ENCODE data around the gene MPC2. TPM values are rescaled to one million over a fixed set of nuclear protein-coding genes. Genes with fewer than 3 reads are reported as not detected.

Gene MPC2
- polyA plus RNA-seq, 1 experiment = 70.0 TPM

DNA sequence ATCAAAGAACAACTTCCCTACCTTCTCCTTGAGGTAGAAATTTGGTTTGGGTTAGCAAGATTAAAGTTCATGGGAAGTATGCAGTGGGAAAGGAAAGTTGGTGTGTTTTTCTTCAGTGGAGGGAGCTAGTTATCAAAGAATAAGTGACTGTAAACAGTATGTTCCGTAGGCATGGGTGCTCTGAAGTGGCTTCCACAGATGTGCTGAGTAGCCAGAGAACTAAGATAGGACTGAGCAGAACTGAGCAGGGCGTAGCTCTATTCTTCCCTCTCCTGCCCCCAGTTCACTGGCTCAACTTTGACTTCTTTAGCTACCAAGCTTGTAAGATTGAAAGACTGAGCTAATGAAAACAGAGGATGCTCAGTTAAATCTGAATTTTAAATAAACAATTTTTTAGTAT is 26.3 kb downstream of the MPC2 start:
- Histone ChIP-seq H3K27me3 (ENCODE audit: control insufficient read depth, insufficient read depth, low read length) (no peaks in the 10 kb centered on the region), H3K27ac (ENCODE audit: low read depth, low read length) (no peak overlapping the region), H3K4me3 (ENCODE audit: low read depth, low read length) (no peak overlapping the region), H3K9me3 (ENCODE audit: control insufficient read depth, insufficient read depth, low read length) (peaks cover 4% of the 10 kb centered on the region; the same call in 1 of the 2 replicates)
- CTCF ChIA-PET = interaction anchor here (0.8 to 1.4 kb wide), 2 partner anchors 11 to 195 kb away, joined by 3 read pairs; no protein-coding TSS in a partner anchor
- POLR2A ChIA-PET = interaction anchor here (0.9 kb wide), 1 partner anchor 26 kb away, joined by 3 read pairs; the partner anchor contains the start of genes DCAF6 and MPC2
- DNase-seq (ENCODE audit: low read depth, low spot score) = no peak
- TF ChIP-seq, protein P1, sequence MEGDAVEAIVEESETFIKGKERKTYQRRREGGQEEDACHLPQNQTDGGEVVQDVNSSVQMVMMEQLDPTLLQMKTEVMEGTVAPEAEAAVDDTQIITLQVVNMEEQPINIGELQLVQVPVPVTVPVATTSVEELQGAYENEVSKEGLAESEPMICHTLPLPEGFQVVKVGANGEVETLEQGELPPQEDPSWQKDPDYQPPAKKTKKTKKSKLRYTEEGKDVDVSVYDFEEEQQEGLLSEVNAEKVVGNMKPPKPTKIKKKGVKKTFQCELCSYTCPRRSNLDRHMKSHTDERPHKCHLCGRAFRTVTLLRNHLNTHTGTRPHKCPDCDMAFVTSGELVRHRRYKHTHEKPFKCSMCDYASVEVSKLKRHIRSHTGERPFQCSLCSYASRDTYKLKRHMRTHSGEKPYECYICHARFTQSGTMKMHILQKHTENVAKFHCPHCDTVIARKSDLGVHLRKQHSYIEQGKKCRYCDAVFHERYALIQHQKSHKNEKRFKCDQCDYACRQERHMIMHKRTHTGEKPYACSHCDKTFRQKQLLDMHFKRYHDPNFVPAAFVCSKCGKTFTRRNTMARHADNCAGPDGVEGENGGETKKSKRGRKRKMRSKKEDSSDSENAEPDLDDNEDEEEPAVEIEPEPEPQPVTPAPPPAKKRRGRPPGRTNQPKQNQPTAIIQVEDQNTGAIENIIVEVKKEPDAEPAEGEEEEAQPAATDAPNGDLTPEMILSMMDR (IDR thresholded peaks at IDR 0.05; ENCODE audit: low read depth, low read length) = no peak

DNA sequence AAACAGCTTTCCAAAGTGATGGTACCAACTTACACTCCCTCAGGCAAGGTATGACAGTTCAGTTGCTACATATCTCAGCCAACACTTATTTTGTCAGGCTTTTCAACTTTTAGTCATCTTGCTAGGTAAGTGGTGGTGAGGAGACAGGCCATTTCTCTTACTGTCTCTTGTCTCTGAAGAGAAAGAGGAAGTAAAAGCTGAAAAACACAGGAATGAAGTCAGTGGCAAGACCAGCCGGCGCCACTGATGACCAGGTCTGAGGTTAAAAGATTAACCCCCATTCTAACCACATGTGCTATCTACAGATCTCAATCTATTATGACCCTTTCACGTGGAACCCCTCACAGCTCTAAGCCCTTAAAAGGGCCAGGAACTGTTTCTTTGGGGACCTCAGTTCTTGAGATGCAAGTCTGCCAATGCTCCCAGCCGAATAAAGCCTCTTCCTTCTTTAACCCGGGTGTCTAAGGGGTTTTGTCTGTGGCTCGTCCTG is 27.1 kb downstream of the MPC2 start:
- H3K9me3 ChIP-seq (ENCODE audit: control insufficient read depth, insufficient read depth, low read length) = peaks cover 4% of the 10 kb centered on the region; the same call in 1 of the 2 replicates
- CTCF ChIA-PET = interaction anchor here (0.8 kb wide), 1 partner anchor 194 kb away, joined by 3 read pairs; no protein-coding TSS in a partner anchor
- POLR2A ChIA-PET = no interaction called here

DNA sequence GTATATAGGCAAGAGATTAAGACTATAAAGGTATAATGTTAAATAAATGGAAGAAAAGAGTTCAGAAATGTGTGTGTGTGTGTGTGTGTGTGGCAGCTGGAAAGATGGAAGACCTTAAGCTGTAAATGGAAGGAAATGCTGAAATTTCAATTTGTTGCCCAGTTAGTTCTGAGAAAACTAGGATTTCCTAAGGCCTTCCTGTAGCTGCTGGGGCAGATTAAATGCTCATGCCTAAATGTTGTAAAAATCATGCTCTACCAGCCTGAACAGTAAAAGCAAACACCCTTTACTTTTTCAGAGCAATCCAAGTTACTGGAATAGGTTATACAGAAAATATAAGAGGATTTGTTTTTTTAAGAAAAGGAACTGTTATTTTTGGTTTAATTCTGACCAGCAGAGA is 31.2 kb downstream of the MPC2 start:
- no peak overlapping the region for H3K4me3 ChIP-seq (ENCODE audit: low read depth, low read length)
- POLR2A ChIA-PET = interaction anchor here (1.9 kb wide), 1 partner anchor 30 kb away, joined by 12 read pairs; the partner anchor contains the start of genes DCAF6 and MPC2
- TF ChIP-seq, protein P1 (IDR thresholded peaks at IDR 0.05; ENCODE audit: low read depth, low read length) = no peak
- H3K9me3 ChIP-seq (ENCODE audit: control insufficient read depth, insufficient read depth, low read length) = peaks cover 4% of the 10 kb centered on the region; the same call in 1 of the 2 replicates
- DNase-seq (ENCODE audit: low read depth, low spot score) = no peak
- no peaks in the 10 kb centered on the region for H3K27me3 ChIP-seq (ENCODE audit: control insufficient read depth, insufficient read depth, low read length)
- CTCF ChIA-PET = interaction anchor here (1.1 kb wide), 2 partner anchors 32 to 103 kb away, joined by 3 to 4 read pairs; no protein-coding TSS in a partner anchor
- H3K27ac ChIP-seq (ENCODE audit: low read depth, low read length) = no peak overlapping the region

More for the DNA sequence above, 27.1 kb downstream of the MPC2 start:
- Histone ChIP-seq H3K27ac (ENCODE audit: low read depth, low read length) (no peak overlapping the region), H3K27me3 (ENCODE audit: control insufficient read depth, insufficient read depth, low read length) (no peaks in the 10 kb centered on the region), H3K4me3 (ENCODE audit: low read depth, low read length) (no peak overlapping the region)
- TF ChIP-seq, protein P1 (IDR thresholded peaks at IDR 0.05; ENCODE audit: low read depth, low read length) = no peak
- no peak for DNase-seq (ENCODE audit: low read depth, low spot score)

DNA sequence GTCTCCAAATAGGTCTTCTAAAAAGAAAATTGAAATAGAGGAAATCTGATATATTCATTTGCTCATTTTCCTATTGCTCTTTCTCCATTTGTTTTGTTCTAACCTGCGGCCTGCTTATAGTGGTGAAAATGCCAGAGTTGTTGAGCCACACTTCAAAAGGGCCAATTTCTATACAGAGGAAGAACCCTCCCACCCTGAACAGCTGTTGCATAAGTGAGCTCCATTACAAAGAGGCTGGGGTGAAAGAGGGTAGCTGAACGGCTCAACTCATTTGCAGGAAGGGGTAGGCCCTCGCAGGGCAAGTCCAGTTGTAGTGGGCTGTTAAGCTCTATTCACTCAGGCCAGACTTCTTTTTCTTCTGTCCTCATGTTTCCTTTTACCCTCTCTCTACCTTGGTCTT is 31.7 kb downstream of the MPC2 start:
- no peak overlapping the region for H3K4me3 ChIP-seq (ENCODE audit: low read depth, low read length)
- TF ChIP-seq, protein P1 (IDR thresholded peaks at IDR 0.05; ENCODE audit: low read depth, low read length) = no peak
- peaks cover 4% of the 10 kb centered on the region; the same call in 1 of the 2 replicates for H3K9me3 ChIP-seq (ENCODE audit: control insufficient read depth, insufficient read depth, low read length)
- POLR2A ChIA-PET = interaction anchor here (1.9 kb wide), 1 partner anchor 31 kb away, joined by 12 read pairs; the partner anchor contains the start of genes DCAF6 and MPC2
- H3K27ac ChIP-seq (ENCODE audit: low read depth, low read length) = peak overlapping the region; percentile 53
- no peak for DNase-seq (ENCODE audit: low read depth, low spot score)
- CTCF ChIA-PET = interaction anchor here (0.6 to 1.1 kb wide), 3 partner anchors 32 to 685 kb away, joined by 3 to 4 read pairs (median 3); no protein-coding TSS in a partner anchor
- no peaks in the 10 kb centered on the region for H3K27me3 ChIP-seq (ENCODE audit: control insufficient read depth, insufficient read depth, low read length)

DNA sequence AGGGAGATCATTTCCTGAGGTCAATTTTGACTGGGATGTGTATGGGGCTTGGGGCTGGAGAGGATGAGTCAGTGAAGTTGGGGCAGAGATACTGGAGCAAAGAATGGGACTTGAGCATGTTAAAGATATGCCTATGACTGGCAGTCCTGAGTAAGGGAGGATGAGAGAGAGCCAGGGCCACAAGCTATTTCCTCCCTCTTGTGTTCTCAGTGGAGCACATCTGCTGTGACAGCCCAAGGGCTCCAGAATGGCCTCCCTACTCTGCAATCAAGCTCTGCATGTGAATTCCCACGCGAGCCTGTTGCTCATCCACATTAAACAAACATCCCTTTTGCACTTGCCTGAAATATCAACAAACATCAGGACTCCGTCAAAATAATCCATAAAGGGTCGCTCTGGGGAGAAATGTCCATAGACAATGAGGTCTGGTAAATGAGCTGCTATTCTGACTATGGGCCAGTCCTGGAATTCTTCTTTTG is 32.2 kb downstream of the MPC2 start:
- peaks cover under 1% of the 10 kb centered on the region; the same call in 1 of the 2 replicates for H3K9me3 ChIP-seq (ENCODE audit: control insufficient read depth, insufficient read depth, low read length)
- DNase-seq (ENCODE audit: low read depth, low spot score) = no peak
- POLR2A ChIA-PET = interaction anchor here (0.5 to 1.9 kb wide), 3 partner anchors 9 to 31 kb away, joined by 3 to 12 read pairs (median 6); partner anchors contain the start of genes DCAF6 and MPC2
- no peak overlapping the region for H3K4me3 ChIP-seq (ENCODE audit: low read depth, low read length)
- H3K27me3 ChIP-seq (ENCODE audit: control insufficient read depth, insufficient read depth, low read length) = no peaks in the 10 kb centered on the region
- H3K27ac ChIP-seq (ENCODE audit: low read depth, low read length) = peak overlapping the region; percentile 69
- CTCF ChIA-PET = interaction anchor here (0.6 to 1.1 kb wide), 4 partner anchors 33 to 1046 kb away, joined by 3 to 4 read pairs (median 3); no protein-coding TSS in a partner anchor
- TF ChIP-seq, protein P1 (IDR thresholded peaks at IDR 0.05; ENCODE audit: low read depth, low read length) = no peak
